ENCODE measurements around the gene NRTN. TPM values are rescaled to one million over a fixed set of nuclear protein-coding genes. Genes with fewer than 3 reads are reported as not detected.

Gene NRTN
- total and polyA plus RNA-seq, 2 of the 13 experiments (the other 11 are each of a cell fraction or from before 2014, with no cell fraction given), result 4.1 to 5.3 TPM

- TF ChIP-seq PTBP1 (IDR thresholded peaks at IDR 0.05; ENCODE audit: low read depth, low read length, poor library complexity, severe bottlenecking), result no peak
- no peak for TF ChIP-seq ZBTB4 (CRISPR knock-in tag; IDR thresholded peaks at IDR 0.05; ENCODE audit: borderline replicate concordance)
- 0 out of 2 replicates have a peak, but pooled peaks have one; percentile 2 for TF ChIP-seq MEIS1 (CRISPR knock-in tag; IDR thresholded peaks at IDR 0.05; ENCODE audit: borderline replicate concordance)
- no peak for TF ChIP-seq ZBTB1 (CRISPR knock-in tag; IDR thresholded peaks at IDR 0.05; ENCODE audit: borderline replicate concordance)
- TF ChIP-seq, protein P1, sequence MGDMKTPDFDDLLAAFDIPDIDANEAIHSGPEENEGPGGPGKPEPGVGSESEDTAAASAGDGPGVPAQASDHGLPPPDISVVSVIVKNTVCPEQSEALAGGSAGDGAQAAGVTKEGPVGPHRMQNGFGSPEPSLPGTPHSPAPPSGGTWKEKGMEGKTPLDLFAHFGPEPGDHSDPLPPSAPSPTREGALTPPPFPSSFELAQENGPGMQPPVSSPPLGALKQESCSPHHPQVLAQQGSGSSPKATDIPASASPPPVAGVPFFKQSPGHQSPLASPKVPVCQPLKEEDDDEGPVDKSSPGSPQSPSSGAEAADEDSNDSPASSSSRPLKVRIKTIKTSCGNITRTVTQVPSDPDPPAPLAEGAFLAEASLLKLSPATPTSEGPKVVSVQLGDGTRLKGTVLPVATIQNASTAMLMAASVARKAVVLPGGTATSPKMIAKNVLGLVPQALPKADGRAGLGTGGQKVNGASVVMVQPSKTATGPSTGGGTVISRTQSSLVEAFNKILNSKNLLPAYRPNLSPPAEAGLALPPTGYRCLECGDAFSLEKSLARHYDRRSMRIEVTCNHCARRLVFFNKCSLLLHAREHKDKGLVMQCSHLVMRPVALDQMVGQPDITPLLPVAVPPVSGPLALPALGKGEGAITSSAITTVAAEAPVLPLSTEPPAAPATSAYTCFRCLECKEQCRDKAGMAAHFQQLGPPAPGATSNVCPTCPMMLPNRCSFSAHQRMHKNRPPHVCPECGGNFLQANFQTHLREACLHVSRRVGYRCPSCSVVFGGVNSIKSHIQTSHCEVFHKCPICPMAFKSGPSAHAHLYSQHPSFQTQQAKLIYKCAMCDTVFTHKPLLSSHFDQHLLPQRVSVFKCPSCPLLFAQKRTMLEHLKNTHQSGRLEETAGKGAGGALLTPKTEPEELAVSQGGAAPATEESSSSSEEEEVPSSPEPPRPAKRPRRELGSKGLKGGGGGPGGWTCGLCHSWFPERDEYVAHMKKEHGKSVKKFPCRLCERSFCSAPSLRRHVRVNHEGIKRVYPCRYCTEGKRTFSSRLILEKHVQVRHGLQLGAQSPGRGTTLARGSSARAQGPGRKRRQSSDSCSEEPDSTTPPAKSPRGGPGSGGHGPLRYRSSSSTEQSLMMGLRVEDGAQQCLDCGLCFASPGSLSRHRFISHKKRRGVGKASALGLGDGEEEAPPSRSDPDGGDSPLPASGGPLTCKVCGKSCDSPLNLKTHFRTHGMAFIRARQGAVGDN (CRISPR knock-in tag; IDR thresholded peaks at IDR 0.05), result peak; percentile 71
- TF ChIP-seq SMARCE1 (IDR thresholded peaks at IDR 0.05; ENCODE audit: borderline replicate concordance), result no peak
- TF ChIP-seq HIVEP1 (CRISPR knock-in tag; IDR thresholded peaks at IDR 0.05), result peak; percentile 23; the same call in 1 of the 2 replicates
- TF ChIP-seq KAT7 (CRISPR knock-in tag; IDR thresholded peaks at IDR 0.05; ENCODE audit: borderline replicate concordance), result no peak
- TF ChIP-seq NCOA2 (CRISPR knock-in tag; IDR thresholded peaks at IDR 0.05), result peak; percentile 48
- peak; percentile 72 for TF ChIP-seq SALL1 (CRISPR knock-in tag; IDR thresholded peaks at IDR 0.05)
- no peak for TF ChIP-seq MTF1 (CRISPR knock-in tag; IDR thresholded peaks at IDR 0.05)
- peak; percentile 24; the same call in 1 of the 2 replicates for TF ChIP-seq SP5 (CRISPR knock-in tag; IDR thresholded peaks at IDR 0.05; ENCODE audit: borderline replicate concordance, low read depth)
- TF ChIP-seq TEF (CRISPR knock-in tag; IDR thresholded peaks at IDR 0.05), result no peak
- no peak for TF ChIP-seq ZKSCAN5 (CRISPR knock-in tag; IDR thresholded peaks at IDR 0.05)
Observed at GRCh38 chr19:5800361-5801270, 4.3 kb upstream of the NRTN start (continued).
